ENCODE measurements around the gene GPC4.

GPC4 gene

DNA sequence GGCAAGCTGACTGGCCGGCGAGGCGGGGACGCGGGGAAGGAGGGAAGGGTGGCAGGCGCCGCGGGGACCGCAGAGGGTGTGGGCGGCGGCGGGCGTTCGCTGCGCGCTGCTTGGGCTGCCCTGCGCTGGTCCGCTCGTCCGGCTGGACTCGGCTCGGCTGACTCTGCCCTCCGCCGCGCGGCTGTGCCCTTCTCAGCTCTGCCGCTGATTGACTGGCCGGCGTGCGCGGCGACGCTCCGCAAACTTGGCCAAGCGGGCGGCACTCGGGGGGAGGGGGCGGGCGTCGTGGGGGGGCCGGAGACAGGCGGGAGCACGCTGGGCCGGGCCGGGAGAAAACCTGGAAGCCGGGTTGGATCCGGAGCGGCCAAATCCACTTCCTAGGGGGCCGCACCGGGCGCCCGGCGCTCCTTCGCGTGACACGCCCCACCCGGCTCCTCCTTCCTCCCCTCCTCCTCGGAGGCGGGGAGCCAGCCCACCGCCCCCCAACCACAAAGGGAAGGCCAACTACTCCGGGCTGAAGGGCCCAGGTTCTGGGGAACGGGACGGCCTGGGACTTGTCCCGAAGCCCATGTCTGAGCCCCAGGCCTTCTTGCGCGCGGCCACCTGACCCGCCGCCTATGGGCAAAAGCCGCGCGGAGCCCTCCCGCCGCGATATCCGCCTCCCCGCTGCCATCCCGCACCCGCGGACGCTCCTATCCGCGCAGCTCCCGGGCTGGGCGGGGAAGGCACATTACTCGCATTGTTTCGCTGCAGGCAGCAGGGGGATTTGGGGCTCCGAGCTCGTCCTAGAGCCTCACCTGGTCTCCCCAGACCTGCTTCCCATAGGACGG is at the start of gene GPC4:
GPC4 (minus strand) TSS at position 214 of the 830 bp plus-strand sequence. CDS start 524 bp downstream, outside the sequence.
- H3K27me3 ChIP-seq (ENCODE audit: control insufficient read depth, insufficient read depth, low read length) = peaks cover 14% of the 10 kb centered on the region
- no peak within 1 kb of the TSS for H3K27ac ChIP-seq (ENCODE audit: low read length)
- H3K4me3 ChIP-seq (ENCODE audit: low read length) = peak within 1 kb of the TSS; percentile 77
- peaks cover 6% of the 10 kb centered on the region for H3K36me3 ChIP-seq (ENCODE audit: control insufficient read depth, low read depth, low read length)
- H3K9ac ChIP-seq (ENCODE audit: low read length) = peak within 1 kb of the TSS; percentile 53
- H3K4me1 ChIP-seq (ENCODE audit: control insufficient read depth, low read depth, low read length) = peaks cover 20% of the 10 kb centered on the region
- H3K9me3 ChIP-seq (ENCODE audit: control insufficient read depth, low read depth, low read length) = peaks cover 13% of the 10 kb centered on the region

DNA sequence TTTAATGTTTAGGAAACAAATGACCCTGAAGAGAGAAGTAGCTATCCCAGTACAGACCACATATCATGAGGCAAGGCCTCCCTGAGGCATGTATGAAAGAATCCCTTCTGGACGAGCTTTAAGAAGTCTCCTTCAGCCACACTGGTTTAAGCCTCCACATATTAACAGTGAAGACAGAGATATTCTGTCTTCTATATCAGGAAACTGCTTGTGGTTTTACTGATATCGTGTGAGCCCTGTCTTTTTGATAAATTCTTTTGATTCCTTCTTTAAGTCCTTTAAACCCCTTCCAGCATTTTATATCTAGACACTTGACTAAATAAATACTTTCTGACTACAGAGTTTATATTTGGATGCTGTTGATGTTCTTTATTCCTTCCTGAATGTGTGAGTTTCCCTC is 45.9 kb upstream of the GPC4 start:
- H3K9ac ChIP-seq (ENCODE audit: low read length) = no peak overlapping the region
- H3K4me3 ChIP-seq (ENCODE audit: low read length) = no peak overlapping the region
- no peaks in the 10 kb centered on the region for H3K36me3 ChIP-seq (ENCODE audit: control insufficient read depth, low read depth, low read length)

DNA sequence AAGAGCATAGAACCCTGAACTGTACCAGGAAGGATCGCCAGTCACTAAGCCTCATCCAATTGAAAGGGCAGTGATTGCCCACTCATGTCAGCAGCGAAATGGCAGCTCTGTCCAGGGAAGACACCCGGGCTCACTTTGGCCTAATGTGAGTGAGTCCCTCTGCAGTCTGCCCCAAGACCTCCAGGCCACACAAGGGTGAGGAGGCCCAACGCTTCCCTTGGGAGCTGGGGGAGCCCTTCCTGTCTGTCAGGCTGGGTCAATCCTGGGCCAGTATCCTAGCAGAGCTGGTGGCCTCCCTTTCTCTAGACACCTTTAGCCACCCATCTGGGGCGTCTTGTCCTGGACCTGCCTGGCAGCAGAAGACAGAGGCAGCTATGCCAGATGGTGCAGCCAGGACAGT is 39.6 kb upstream of the GPC4 start:
- Histone ChIP-seq H3K36me3 (ENCODE audit: control insufficient read depth, low read depth, low read length) (no peaks in the 10 kb centered on the region), H3K9me3 (ENCODE audit: control insufficient read depth, low read depth, low read length) (peaks cover 4% of the 10 kb centered on the region), H3K27me3 (ENCODE audit: control insufficient read depth, insufficient read depth, low read length) (no peaks in the 10 kb centered on the region), H3K4me1 (ENCODE audit: control insufficient read depth, low read depth, low read length) (no peaks in the 10 kb centered on the region), H3K9ac (ENCODE audit: low read length) (no peak overlapping the region), H3K27ac (ENCODE audit: low read length) (no peak overlapping the region), H3K4me3 (ENCODE audit: low read length) (no peak overlapping the region)

More for the DNA sequence above, 45.9 kb upstream of the GPC4 start:
- Histone ChIP-seq H3K9me3 (ENCODE audit: control insufficient read depth, low read depth, low read length) (peaks cover 6% of the 10 kb centered on the region), H3K4me1 (ENCODE audit: control insufficient read depth, low read depth, low read length) (no peaks in the 10 kb centered on the region), H3K27ac (ENCODE audit: low read length) (no peak overlapping the region), H3K27me3 (ENCODE audit: control insufficient read depth, insufficient read depth, low read length) (no peaks in the 10 kb centered on the region)

DNA sequence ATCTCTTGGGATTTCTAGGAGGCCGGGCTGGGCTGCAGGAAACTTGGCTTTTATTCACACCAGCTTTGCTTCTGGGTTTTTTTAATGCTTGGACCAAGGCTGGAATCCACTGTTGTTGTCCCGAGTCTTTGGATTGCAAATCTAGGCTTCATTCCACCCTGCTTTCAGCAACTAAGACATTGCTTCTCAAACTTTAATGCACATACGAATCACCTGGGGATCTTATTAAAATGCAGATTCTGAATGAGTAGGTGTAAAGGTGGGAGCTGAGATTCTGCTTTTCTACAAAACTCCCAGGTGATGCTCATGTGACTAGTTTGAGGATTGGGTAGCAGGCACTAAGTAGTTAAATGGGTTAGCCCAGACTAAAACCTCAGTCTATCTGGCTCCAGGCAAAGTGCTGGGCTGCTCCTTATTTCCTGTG is 39.2 kb upstream of the GPC4 start:
- Histone ChIP-seq H3K27me3 (ENCODE audit: control insufficient read depth, insufficient read depth, low read length) (no peaks in the 10 kb centered on the region), H3K27ac (ENCODE audit: low read length) (no peak overlapping the region), H3K9ac (ENCODE audit: low read length) (no peak overlapping the region), H3K4me3 (ENCODE audit: low read length) (no peak overlapping the region), H3K4me1 (ENCODE audit: control insufficient read depth, low read depth, low read length) (no peaks in the 10 kb centered on the region), H3K36me3 (ENCODE audit: control insufficient read depth, low read depth, low read length) (no peaks in the 10 kb centered on the region), H3K9me3 (ENCODE audit: control insufficient read depth, low read depth, low read length) (peaks cover 4% of the 10 kb centered on the region)

DNA sequence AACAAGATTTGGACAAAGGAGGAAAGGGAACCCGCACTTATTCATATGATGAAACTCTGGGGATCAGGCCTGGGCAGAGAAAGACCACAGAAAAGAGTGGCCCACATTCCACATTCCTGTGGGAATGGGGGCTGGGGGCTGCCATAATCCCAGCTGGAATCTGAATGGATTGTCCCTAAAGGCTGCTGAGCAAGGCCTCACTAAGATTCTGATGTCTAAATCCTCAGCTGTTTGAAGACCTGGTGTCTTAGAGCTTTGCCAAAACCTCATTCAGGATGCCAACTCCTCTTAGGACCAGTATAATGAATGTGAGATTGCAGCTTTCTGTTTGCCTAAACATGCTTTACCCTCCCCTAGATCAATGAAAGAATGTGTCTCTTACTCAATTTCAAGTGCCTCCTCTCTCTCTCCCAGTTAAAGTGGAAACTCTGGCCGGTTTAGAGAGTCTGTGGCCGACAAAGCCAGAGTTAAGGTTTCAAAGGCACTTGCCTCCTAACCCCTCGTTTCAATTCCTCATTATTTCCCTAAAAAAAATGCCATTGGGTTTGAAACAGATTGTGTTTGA is 33.3 kb upstream of the GPC4 start:
- no peak overlapping the region for H3K27ac ChIP-seq (ENCODE audit: low read length)
- no peaks in the 10 kb centered on the region for H3K27me3 ChIP-seq (ENCODE audit: control insufficient read depth, insufficient read depth, low read length)
- no peak overlapping the region for H3K9ac ChIP-seq (ENCODE audit: low read length)
- H3K4me3 ChIP-seq (ENCODE audit: low read length) = no peak overlapping the region
- H3K36me3 ChIP-seq (ENCODE audit: control insufficient read depth, low read depth, low read length) = no peaks in the 10 kb centered on the region
- H3K9me3 ChIP-seq (ENCODE audit: control insufficient read depth, low read depth, low read length) = peaks cover 7% of the 10 kb centered on the region
- H3K4me1 ChIP-seq (ENCODE audit: control insufficient read depth, low read depth, low read length) = peaks cover 14% of the 10 kb centered on the region

DNA sequence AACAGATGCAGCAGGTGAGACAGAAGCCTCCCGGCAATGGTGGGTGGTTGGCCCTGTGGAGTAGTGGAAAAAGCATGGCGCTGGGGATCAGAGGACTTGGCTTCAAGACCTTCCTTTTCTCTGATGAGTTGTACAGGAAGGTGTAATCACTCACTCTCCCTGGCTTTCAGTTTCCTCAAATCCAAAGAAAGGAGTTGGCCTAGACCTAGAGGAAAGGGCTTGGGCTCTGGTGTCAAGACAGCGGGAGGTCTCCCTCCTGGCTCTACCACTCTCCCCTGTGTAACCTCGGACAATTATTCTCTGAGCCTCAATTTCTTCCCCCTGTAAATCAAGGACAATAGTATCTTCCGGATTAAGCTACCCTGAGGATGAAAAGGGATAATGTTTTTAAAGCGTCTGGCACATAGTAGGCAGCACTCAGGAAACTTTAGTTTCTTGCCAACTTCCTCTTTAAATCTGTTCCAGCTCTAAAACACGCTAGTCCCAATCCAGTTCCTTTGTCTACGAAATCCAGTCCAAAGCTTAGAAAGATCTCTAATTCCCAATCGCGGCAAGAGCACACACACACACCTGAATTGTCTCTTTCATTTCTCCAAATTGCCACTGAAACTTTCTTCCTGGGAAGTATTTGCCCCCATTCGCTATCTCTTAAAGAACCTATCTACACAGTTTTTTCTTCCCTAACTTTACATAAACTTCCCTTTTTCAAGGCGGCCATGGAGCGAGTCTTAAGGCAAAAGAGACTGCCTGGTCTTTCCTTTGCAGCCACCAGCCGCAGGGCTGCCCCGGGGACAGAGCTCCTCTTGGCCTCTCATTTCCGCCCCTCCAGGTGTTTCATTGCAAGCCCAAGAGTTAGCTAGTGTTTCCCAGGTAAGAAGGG is 29.9 kb upstream of the GPC4 start:
- Histone ChIP-seq H3K9ac (ENCODE audit: low read length) (peak overlapping the region; percentile 8), H3K9me3 (ENCODE audit: control insufficient read depth, low read depth, low read length) (peaks cover 7% of the 10 kb centered on the region), H3K4me1 (ENCODE audit: control insufficient read depth, low read depth, low read length) (peaks cover 14% of the 10 kb centered on the region), H3K4me3 (ENCODE audit: low read length) (peak overlapping the region; percentile 45), H3K36me3 (ENCODE audit: control insufficient read depth, low read depth, low read length) (no peaks in the 10 kb centered on the region), H3K27ac (ENCODE audit: low read length) (no peak overlapping the region), H3K27me3 (ENCODE audit: control insufficient read depth, insufficient read depth, low read length) (no peaks in the 10 kb centered on the region)

DNA sequence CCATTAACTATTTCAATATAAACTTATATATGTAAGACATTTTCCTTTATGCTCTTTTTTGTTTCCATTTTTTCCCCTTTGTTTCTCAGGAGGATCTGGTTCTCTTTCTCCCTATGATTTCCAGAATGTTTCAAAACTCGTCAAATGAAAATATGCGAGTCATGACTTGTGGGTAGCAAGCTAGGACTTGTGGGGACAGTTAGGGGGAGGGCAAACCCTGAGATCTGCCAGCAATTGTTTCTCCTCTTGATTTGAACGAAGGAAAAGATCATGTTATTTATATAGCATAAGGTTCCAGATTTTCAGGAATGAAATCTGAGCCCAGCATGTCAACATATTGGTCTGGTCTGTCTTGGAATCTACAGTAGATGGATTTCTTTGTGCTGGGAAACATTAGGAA is 28.9 kb upstream of the GPC4 start:
- H3K4me3 ChIP-seq (ENCODE audit: low read length) = no peak overlapping the region
- H3K9ac ChIP-seq (ENCODE audit: low read length) = no peak overlapping the region
- H3K4me1 ChIP-seq (ENCODE audit: control insufficient read depth, low read depth, low read length) = peaks cover 21% of the 10 kb centered on the region
- no peaks in the 10 kb centered on the region for H3K36me3 ChIP-seq (ENCODE audit: control insufficient read depth, low read depth, low read length)
- no peaks in the 10 kb centered on the region for H3K27me3 ChIP-seq (ENCODE audit: control insufficient read depth, insufficient read depth, low read length)
- peaks cover 4% of the 10 kb centered on the region for H3K9me3 ChIP-seq (ENCODE audit: control insufficient read depth, low read depth, low read length)
- H3K27ac ChIP-seq (ENCODE audit: low read length) = no peak overlapping the region

DNA sequence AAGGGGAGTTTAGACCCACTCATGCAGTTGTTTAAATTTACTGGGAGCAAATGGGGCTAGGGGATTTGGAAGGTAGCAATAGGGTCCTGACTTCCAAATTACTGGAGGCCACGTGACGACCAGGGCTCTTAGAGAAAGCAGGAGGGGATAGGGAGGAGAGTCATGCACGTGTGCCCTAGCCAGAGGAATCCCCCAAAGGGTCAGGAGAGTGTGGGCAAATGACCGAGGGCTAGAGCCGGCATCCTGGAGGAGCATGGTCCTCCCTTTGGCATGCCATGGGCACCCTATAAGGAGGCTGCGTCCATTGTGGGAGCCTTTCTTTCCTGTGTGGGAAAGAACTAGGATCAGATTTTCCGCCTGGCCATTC is 25.5 kb upstream of the GPC4 start:
- Histone ChIP-seq H3K27ac (ENCODE audit: low read length) (no peak overlapping the region), H3K9me3 (ENCODE audit: control insufficient read depth, low read depth, low read length) (no peaks in the 10 kb centered on the region), H3K27me3 (ENCODE audit: control insufficient read depth, insufficient read depth, low read length) (no peaks in the 10 kb centered on the region), H3K4me1 (ENCODE audit: control insufficient read depth, low read depth, low read length) (peaks cover 28% of the 10 kb centered on the region), H3K36me3 (ENCODE audit: control insufficient read depth, low read depth, low read length) (no peaks in the 10 kb centered on the region), H3K4me3 (ENCODE audit: low read length) (no peak overlapping the region), H3K9ac (ENCODE audit: low read length) (no peak overlapping the region)

DNA sequence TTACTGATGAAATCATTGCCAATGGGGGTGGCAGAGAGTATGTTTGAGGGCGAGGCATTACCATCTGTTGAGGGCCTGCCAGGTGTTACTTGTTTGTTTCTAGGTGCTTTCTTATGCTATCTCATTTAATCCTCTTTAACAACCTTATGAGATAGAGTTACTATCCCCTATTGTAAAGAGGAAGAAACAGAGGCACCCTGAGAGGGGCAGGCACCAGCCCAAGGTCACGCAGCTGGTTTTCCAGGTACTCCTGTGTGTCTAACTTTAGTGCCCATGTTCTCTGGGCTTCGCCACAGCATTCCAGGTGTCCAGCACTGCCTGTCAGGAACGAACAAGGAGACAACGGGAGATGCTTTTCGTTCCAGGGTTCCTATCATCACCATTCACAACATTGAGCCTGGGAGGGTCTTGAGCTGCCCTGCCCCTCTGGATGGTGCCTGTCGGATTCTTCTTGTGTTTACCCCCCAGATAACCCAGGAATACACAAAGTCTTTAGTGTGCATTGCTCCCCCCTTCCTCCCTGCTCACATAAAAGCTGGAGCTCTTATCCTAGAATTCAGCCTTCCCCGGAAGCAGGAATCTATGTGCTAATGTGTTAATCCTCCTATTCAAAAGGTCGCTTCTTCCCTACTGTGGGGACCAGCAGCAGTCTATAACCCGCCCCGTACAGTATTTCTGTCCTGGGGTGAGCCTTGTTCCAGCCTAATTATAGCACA is 24.9 kb upstream of the GPC4 start:
- H3K27me3 ChIP-seq (ENCODE audit: control insufficient read depth, insufficient read depth, low read length) = no peaks in the 10 kb centered on the region
- no peaks in the 10 kb centered on the region for H3K9me3 ChIP-seq (ENCODE audit: control insufficient read depth, low read depth, low read length)
- H3K27ac ChIP-seq (ENCODE audit: low read length) = no peak overlapping the region
- H3K4me1 ChIP-seq (ENCODE audit: control insufficient read depth, low read depth, low read length) = peaks cover 32% of the 10 kb centered on the region
- H3K4me3 ChIP-seq (ENCODE audit: low read length) = no peak overlapping the region
- H3K36me3 ChIP-seq (ENCODE audit: control insufficient read depth, low read depth, low read length) = no peaks in the 10 kb centered on the region
- no peak overlapping the region for H3K9ac ChIP-seq (ENCODE audit: low read length)

DNA sequence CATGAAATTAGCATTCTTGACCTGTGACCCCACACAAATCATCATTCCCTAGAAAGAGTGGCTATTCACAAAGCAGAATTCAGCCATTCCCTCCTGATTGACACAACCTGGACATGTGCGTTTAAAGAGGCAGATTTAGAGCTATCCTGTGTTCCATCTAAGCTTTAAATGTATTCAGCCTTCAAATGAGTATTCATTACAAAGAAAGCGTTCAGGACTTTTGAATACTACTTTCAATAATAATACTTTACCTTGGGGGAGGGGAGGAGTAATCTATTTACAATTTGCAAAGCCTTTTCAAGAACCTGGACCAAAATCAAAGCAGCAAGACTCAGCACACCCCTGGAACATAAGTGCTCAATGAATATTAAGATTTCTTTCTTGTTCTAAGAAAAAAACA is 22.5 kb upstream of the GPC4 start:
- H3K27me3 ChIP-seq (ENCODE audit: control insufficient read depth, insufficient read depth, low read length) = no peaks in the 10 kb centered on the region

DNA sequence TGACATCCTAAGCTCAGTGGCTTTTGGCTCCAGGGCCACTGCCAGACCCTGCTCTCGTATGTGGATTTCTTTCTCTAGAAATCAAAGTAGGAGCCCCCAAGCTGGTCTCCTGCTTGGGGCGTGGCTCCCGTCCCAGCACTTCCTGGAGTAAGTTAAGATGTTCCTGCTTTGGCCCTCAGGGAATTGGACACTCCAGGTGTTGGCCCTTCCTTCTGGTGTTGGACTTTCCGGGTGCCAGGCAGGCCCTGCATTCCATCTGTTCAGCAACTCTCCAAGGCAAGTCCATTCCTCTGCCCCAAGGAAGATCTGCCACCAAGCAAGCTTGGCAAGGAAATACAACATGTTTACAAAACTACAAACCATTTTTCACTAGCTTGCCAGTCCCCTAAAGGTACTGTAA is 22.1 kb upstream of the GPC4 start:
- Histone ChIP-seq H3K9ac (ENCODE audit: low read length) (no peak overlapping the region), H3K9me3 (ENCODE audit: control insufficient read depth, low read depth, low read length) (no peaks in the 10 kb centered on the region), H3K27me3 (ENCODE audit: control insufficient read depth, insufficient read depth, low read length) (no peaks in the 10 kb centered on the region), H3K4me3 (ENCODE audit: low read length) (no peak overlapping the region), H3K27ac (ENCODE audit: low read length) (no peak overlapping the region), H3K4me1 (ENCODE audit: control insufficient read depth, low read depth, low read length) (peaks cover 24% of the 10 kb centered on the region), H3K36me3 (ENCODE audit: control insufficient read depth, low read depth, low read length) (no peaks in the 10 kb centered on the region)

More for the DNA sequence above, 22.5 kb upstream of the GPC4 start:
- H3K9me3 ChIP-seq (ENCODE audit: control insufficient read depth, low read depth, low read length) = no peaks in the 10 kb centered on the region
- no peak overlapping the region for H3K9ac ChIP-seq (ENCODE audit: low read length)
- H3K4me1 ChIP-seq (ENCODE audit: control insufficient read depth, low read depth, low read length) = peaks cover 24% of the 10 kb centered on the region
- no peak overlapping the region for H3K4me3 ChIP-seq (ENCODE audit: low read length)
- no peak overlapping the region for H3K27ac ChIP-seq (ENCODE audit: low read length)
- H3K36me3 ChIP-seq (ENCODE audit: control insufficient read depth, low read depth, low read length) = no peaks in the 10 kb centered on the region

Data from iPS-18a (cell line).